ENCODE measurements around the gene TSHZ2. TPM values are rescaled to one million over a fixed set of nuclear protein-coding genes. Genes with fewer than 3 reads are reported as not detected.

The TSHZ2 gene
- total and polyA plus RNA-seq, 12 donors = 1.5 to 6.2 (median 4.5) TPM

DNA sequence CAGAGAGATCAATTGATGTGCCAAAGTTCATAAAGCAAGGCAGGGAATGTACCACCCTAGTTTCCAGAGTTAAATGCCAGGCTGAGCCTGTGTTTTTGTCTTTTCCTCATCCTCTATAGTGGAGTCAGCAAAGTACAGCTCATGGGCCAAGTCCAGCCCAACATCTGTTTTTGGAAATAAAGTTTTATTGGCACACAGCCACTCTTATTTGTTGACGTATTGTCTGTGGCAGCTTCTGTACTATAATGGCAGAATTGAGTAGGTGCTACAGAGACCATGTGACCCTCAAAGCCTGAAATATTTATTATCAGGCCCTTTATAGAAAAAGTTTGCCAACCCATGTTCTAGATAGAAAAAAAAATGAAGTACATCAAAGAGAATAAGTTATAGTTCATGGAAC lies 187.0 kb downstream of the TSHZ2 start:
- no peak for ATAC-seq
- DNase-seq = no peak
- WGBS, 2 donors = 44 to 52% methylated on average over 1 of the region's 1 CpG
- Histone ChIP-seq H3K4me3 (no peak overlapping the region), H3K4me1 (peaks cover 0 to 5% (median 0%) of the 10 kb centered on the region in 9 donors), H3K36me3 (no peaks in the 10 kb centered on the region), H3K27ac (no peak overlapping the region), H3K27me3 (no peaks in the 10 kb centered on the region), H3K9me3 (no peaks in the 10 kb centered on the region)
- intact Hi-C loops (cut with DNase I) = loop anchor here in 2 of 10 donors (5.0 to 10.0 kb wide), 2 partner anchors 386 to 388 kb away; no protein-coding TSS in a partner anchor
- TF ChIP-seq, protein P1, sequence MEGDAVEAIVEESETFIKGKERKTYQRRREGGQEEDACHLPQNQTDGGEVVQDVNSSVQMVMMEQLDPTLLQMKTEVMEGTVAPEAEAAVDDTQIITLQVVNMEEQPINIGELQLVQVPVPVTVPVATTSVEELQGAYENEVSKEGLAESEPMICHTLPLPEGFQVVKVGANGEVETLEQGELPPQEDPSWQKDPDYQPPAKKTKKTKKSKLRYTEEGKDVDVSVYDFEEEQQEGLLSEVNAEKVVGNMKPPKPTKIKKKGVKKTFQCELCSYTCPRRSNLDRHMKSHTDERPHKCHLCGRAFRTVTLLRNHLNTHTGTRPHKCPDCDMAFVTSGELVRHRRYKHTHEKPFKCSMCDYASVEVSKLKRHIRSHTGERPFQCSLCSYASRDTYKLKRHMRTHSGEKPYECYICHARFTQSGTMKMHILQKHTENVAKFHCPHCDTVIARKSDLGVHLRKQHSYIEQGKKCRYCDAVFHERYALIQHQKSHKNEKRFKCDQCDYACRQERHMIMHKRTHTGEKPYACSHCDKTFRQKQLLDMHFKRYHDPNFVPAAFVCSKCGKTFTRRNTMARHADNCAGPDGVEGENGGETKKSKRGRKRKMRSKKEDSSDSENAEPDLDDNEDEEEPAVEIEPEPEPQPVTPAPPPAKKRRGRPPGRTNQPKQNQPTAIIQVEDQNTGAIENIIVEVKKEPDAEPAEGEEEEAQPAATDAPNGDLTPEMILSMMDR (IDR thresholded peaks at IDR 0.05) = no peak

DNA sequence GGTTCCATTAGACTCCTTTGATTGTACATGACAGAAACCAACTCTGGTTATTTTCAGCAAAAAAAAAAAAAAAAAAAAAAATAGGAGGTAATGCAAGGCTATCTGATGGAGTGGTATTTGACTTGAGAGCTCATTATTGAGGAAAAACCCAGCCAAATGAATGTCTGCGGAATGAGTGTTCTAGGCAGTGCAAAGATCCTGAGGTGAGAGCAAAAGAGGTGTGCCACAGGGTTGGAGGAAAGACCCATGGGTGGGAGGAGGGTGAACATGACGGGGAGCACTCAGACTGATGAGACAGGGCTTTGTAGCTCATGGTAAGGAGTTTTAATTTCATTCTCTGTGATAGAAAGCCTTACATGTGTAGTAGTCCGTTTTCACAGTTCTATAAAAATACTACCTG lies 188.9 kb downstream of the TSHZ2 start:
- WGBS, 2 donors = 97 to 99% methylated on average over 3 of the region's 3 CpGs
- ATAC-seq = no peak
- DNase-seq = no peak
- Histone ChIP-seq H3K27ac (no peak overlapping the region), H3K4me1 (peaks cover 0 to 5% (median 0%) of the 10 kb centered on the region in 9 donors), H3K9me3 (no peaks in the 10 kb centered on the region), H3K36me3 (no peaks in the 10 kb centered on the region), H3K4me3 (no peak overlapping the region), H3K27me3 (peaks cover 0 to under 1% (median 0%) of the 10 kb centered on the region in 7 donors)
- intact Hi-C loops (cut with DNase I) = no loop called here
- TF ChIP-seq, protein P1 (IDR thresholded peaks at IDR 0.05) = no peak

DNA sequence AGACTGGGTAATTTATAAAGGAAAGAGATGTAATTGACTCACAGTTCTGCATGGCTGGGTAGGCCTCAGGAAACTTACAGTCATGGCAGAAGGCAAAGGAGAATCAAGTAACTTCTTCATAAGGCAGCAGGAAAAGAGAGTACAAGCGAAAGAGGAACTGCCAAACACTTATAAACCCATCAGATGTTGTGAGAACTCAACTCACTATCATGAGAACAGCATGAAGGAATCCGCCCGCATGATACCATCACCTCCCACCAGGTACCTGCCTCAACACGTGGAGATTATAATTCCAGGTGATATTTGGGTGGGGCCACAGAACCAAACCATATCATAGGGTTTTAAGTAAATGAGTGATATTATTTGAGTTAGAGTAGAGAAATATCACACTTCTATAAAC lies 189.3 kb downstream of the TSHZ2 start:
- TF ChIP-seq, protein P1 (IDR thresholded peaks at IDR 0.05) = no peak
- WGBS, 2 donors = 93 to 94% methylated on average over 4 of the region's 4 CpGs
- DNase-seq (no peak), ATAC-seq (no peak)
- Histone ChIP-seq H3K36me3 (no peaks in the 10 kb centered on the region), H3K4me1 (peaks cover 0 to 5% (median 0%) of the 10 kb centered on the region in 9 donors), H3K27ac (no peak overlapping the region), H3K27me3 (peaks cover 0 to 4% (median 0%) of the 10 kb centered on the region in 7 donors), H3K9me3 (no peaks in the 10 kb centered on the region), H3K4me3 (no peak overlapping the region)
- intact Hi-C loops (cut with DNase I) = no loop called here

DNA sequence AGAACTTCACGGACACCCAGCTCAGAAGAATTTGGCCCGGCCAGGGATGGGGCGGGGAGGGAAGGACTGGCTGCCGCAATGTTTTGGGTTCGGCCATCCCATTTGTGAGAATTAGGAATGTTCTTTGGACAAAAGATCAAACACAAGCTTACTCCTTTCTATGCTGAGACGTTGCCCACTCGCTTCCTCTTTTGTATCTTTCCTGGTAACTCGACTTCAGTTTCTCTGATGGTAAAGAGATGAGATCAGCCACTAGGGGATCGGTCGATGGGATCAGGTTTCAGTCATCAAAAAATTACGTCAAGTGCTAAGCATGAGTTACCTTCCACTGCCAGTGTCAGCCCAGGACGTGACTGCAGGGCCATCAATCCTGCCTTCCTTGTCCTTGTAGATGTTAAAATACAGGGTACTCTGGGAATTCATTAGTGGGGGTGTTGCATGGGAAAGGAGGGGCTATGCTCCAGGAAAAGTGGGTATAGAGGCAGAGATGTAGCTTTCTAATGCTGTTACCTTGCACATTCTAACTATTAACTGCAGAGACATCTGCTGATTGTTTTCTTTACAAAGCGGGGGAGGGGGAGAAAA lies 190.2 kb downstream of the TSHZ2 start:
- peak in 6 of 8 donors; percentile 26 to 67 (median 46) for ATAC-seq
- peaks cover 0 to 4% (median 0%) of the 10 kb centered on the region in 7 donors for H3K27me3 ChIP-seq
- peak in 1 of 2 donors; percentile 5 for DNase-seq
- TF ChIP-seq, protein P1 (IDR thresholded peaks at IDR 0.05) = no peak
- H3K27ac ChIP-seq = peak overlapping the region in 2 of 10 donors; percentile 1 to 9
- WGBS, 2 donors = 45 to 47% methylated on average over 13 of the region's 13 CpGs
- peaks cover 0 to 5% (median 0%) of the 10 kb centered on the region in 9 donors for H3K4me1 ChIP-seq
- no peaks in the 10 kb centered on the region for H3K36me3 ChIP-seq
- intact Hi-C loops (cut with DNase I) = no loop called here
- no peaks in the 10 kb centered on the region for H3K9me3 ChIP-seq
- H3K4me3 ChIP-seq = peak overlapping the region in 3 of 10 donors; percentile 10 to 26 (median 12)

All from heart right ventricle (tissue), 16 donors.